ENCODE measurements around the gene UTY.

UTY gene

GRCh38 chrY:13479828-13480227 lies at the start of gene UTY:
Gene UTY (minus strand): TSS chrY:13480033. CDS start chrY:13479665, 368 bp downstream.
- peak; percentile 79 for DNase-seq

GRCh38 chrY:13520474-13520873 lies 40.6 kb upstream of the UTY start:
- DNase-seq: no peak

DNA sequence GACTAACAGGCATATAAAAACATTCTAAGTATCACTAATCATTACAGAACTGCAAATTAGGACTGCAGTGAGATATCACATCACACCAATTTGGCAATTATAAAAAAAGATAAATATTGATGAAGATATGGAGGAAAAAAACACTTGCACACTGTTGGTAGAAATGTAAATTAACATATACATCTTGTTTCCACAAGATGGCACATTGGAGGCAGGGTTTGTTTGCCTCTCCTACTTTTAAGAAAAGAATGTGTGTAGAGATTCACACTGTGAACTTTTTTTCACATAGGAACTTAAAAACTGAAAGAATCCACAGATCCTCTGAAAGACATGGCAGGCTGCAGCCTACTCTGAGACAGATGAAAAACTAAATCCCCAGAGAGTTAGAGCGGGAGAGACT lies 21.4 kb upstream of the UTY start:
- DNase-seq: no peak

DNA sequence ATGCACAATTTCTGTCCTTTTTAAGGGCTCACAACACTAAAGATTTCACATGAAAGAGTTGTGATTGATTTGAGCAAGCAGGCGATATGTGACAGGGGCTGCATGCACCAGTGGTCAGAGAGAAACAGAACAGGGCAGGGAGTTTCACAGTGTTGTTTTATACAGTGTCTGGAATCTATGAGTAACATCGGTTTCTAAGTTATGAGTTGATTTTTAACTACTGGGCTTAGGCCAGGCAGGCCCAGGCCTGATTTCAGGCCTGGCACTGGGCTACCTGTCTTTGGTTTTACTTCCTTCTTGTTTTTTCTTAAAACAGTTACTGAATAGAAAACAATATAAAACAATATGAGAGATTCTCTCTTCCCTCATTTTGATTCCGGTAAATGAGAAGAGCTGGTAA lies 13.9 kb upstream of the UTY start:
- DNase-seq: peak; percentile 73

DNA sequence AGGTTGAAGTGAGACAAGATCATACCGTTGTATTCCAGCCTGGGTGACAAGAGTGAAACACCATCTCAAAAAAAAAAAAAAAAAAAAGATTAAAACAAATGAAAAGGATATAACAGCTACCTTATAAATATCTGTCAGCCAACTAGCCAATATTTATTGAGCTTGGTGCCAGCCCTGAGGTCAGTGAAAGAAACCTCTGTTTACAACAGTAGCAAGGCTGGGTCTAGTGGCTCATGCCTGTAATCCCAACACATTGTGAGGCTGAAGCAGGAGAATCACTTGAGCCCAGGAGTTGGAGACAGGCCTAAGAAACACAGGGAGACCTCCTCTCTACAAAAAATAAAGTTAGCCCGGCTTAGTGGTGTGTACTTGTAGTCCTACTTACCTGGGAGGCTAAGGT lies 12.6 kb upstream of the UTY start:
- no peak for DNase-seq

GRCh38 chrY:13488738-13489137 lies 8.9 kb upstream of the UTY start:
- no peak for DNase-seq

DNA sequence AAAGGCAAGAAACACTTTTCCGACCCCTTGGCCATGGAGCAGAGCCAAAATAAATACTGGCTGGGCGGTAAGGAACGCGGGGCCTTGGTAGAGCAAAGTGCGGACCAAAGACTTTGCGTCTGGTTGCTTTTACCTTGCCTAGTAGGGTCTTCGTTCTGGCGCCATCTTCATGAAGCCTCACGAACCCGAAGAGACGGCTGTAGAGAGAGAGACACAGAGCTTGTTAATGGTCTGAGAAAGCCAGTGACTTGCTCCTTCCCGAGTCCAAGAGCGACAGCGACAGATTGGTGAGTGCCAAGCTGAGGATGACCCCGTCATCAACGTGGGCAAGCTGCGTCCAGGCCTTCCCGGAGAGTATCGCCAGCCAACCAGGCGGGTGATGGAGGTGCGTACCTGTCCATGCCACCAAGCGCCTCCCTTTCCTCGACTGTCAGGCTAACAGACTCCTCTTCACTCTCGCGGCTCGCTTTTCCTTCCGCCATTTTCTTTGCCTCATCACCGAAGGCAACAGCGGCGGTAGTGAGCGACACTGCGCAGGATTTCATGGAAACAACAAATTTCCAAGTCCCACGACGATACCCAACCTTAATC lies 617 bp downstream of the UTY start:
- DNase-seq: peak; percentile 46

GRCh38 chrY:13478126-13478785 lies 1.6 kb downstream of the UTY start:
- DNase-seq: peak; percentile 36

DNA sequence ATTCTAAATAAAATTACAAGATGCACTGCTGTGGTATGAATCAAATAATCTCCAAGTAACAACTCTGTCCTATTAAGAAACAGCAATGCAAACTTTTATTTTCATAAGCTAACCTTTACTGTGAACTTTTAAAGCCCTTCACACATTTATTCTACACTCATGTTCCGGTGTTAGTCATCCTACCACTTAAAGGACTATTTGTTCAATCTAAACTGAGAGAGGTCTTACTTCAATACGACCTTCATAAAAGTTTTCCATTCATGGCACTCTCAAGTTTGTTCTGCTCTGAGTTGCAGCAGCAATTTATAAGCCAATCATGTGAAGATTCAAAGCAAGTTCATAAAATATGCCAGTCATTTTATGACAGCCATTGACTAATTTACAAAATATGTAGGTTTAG lies 4.8 kb downstream of the UTY start:
- no peak for DNase-seq

- no peak for DNase-seq
Measured at GRCh38 chrY:13451572-13451971, 28.3 kb downstream of the UTY start.

DNA sequence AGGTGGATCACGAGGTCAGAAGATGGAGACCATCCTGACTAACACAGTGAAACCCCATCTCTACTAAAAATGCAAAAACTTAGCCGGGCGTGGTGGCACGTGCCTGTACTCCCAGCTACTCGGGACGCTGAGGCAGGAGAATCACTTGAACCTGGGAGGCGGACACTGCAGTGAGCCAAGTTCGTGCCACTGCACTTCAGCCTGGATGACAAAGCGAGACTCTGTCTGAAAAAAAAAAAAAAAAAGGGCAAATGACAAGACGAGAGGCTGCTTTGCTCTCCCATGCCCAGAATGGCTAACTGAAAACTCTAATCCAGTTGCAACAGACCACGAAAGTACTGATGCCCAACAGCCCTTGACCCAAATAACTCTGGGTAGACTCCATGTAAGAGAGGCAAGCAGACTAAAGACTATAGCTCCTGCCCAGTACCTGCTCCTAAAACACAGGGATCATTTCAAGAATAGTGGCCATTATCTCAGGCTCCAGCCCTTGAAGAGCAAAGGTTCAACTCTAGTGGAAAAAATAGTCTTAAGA lies 29.2 kb downstream of the UTY start:
- no peak for DNase-seq

DNA sequence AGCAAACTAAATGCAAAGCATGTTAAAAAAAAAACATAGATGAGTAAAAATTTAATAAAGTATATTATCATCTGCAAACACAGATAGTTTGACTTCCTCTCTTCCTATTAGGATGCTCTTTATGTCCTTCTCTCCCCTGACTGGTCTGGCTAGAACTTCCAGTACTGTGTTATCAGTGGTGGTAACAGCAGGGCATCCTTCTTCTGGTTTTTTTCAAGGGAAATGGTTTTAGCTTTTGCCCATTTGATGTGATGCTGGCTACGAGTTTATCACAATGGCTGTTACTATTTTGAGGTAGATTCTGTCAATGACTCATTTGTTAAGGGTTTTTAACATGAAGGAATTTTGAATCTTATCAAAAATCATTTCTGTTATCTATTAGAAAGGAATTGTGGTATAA lies 34.3 kb downstream of the UTY start:
- DNase-seq: no peak

DNA sequence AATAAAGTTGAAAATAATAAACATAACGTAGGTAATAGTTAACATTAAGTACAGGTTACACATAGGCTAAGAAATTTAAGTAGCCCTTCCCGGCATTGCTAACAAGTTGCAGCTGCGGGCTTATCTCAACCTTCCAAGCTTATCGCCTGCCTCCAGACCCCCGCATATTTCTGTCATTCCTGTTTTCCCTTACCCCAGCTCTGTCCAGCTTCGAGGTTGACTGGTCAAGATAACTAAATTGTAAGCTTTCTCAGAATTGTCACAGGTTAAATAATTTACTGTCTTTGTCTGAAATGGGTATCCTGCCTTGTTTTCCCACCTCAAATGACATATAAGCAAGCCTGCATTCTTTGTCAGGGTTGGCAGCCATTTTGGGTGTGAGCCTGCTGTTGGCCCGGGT lies 36.7 kb downstream of the UTY start:
- DNase-seq: no peak

DNA sequence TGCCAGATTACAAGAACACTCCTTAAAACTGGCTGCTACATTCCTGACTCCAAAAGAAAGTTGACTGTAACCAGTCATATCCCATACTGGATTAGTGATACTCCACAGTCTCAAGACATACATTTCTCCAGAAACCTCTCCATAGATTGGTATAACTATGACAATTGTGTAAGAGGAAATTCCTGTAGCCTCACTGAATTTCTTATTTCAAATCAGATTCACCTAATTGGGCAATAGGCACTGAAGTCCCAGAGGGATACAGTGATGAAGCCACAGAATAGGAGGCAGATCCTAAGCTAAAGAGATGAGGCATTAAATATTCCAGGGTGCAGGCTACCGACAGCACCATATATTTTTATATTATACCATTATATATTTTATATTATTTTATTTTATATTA lies 39.0 kb downstream of the UTY start:
- no peak for DNase-seq

- peak; percentile 26 for DNase-seq
Measured at GRCh38 chrY:13435968-13436937, 43.6 kb downstream of the UTY start.

GRCh38 chrY:13435206-13435967 lies 44.4 kb downstream of the UTY start:
- peak; percentile 15 for DNase-seq

GRCh38 chrY:13432293-13433025 lies 47.4 kb downstream of the UTY start:
- DNase-seq: no peak

DNA sequence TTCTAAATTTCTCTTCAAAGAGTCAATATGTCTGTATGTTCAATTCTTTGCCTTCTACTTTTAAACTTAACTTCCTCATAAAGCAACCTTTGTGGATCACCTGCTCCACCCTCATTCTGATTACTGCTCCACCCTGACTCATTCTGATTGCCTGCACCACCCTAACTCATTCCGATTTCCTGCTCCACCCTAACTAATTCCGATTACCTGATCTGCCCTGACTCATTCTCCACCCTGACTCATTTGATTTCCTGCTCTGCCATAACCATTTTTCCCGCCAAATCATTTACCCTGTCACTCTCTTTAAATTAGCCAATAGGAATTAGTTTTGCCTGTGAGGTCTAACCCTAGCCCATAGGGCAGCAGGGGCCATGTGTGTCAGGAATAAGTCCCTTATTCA lies 50.3 kb downstream of the UTY start:
- DNase-seq: no peak

DNA sequence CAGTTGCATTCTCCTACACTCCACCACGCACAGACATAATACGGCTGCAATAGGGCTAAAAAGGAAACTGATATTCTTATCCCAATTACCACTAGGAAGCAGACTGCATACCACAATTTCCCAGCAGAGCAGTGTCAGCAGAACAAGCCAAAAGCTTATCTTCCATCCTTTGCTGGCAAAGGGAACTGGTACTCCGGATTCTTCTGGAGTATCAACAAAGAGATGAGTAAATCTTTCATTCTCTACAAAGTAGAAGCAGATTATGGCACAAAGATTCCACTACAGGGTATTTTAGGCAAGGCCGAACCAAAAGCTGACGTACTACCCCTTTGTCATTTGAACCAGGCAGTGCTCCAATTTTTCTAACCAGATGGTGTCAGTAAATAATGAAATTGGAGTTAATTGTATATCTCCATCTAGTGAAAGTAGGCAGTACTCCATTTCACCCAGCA lies 56.5 kb downstream of the UTY start:
- DNase-seq: no peak

- no peak for DNase-seq
Measured at GRCh38 chrY:13416869-13417661, 62.8 kb downstream of the UTY start.

DNA sequence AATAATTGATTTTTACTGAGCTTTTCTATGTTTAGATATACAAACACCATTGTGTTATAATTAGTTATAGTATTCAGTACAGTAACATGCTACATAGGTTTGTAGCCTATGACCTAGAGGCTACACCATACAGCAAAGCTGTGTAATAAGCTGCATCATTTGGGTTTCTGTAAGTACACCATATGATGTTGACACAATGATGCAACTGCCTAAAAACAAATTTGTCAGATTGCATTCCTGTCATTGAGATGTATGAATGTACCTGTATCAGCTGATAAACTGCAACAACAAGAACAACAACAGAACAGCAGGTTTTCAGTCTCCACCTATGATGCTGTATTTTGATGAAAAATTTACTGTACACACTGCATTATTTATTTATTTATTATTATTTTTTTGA lies 64.3 kb downstream of the UTY start:
- DNase-seq: no peak
